Pulmonary artery endothelial cell (primary cell): ENCODE data around the gene GATA6. TPM values are rescaled to one million over a fixed set of nuclear protein-coding genes. Genes with fewer than 3 reads are reported as not detected.

Source experiments
- DNase-seq: peaks from one replicate; pipeline ENCODE4 v3.0.0-alpha.2; 2011; ENCODE audit warnings: low read depth, low spot score
- total RNA-seq: library from RNA; depleted of rRNA; stranded (reverse); fragments of >200 nt; gene quantifications from 2 replicates; pipeline ENCODE4 v1.2.3, GENCODE V29; 2014

The GATA6 gene
- total RNA-seq, 1 donor from 2014 or later = 11.9 TPM

DNA sequence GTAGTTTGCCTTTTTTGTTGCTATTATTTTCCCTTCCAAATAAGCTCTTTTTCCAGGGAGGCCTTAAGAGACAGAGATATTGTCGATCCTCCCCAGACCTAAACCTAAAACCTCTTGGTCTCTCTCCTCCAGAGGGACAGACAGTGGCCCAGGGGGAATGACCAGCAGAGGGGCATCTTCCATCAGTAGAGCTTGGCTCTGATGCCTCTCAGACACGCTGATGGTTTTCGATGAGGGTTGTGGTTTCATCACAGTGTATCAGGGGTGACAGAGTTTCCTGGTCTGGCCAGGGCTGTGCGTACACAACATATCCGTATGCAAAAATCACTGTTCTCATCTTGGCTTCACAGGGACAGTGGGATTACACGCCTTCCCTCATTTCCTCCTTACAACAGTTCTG, 68.6 kb downstream of the GATA6 start:
- DNase-seq = no peak

DNA sequence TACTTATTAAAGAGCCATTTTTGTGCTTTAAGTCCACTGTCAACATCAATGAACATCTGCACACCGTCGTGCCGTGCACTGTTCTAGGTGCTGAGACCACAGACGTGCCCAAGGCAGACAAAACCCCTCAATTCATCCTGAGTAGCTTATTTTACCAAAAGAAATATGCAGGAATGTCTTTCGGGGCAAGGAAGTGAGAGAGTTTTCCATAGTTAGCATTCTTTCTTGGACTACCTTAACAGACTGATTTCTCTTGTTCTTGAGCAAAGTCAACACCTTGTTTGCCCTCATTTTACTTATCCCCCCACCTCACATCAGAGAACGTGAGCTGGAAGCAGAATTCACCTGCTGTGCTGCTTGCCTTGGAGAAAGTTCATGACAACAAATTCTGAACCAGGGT, 69.3 kb downstream of the GATA6 start:
- DNase-seq = no peak

DNA sequence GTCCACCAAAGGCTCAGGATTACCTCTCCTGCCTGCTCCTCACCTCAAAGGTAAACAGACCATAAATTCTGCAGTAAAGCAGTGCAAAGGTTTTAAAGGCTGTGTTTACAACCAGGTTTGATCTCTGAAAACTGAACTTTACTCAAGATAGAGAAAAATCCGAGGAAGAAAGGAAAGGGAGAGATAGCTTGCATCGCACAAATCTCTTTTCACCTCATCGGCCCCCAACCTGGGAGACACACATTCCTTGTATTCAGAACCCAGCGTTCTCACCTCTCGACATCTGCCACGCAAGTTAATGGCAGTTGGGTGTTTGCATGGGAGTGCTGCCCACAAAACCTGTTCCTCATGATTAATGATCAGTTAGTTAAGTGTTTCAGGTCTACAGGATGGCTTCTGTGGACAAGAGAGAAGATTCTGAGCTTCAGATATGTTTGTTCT, 72.6 kb downstream of the GATA6 start:
- no peak for DNase-seq

DNA sequence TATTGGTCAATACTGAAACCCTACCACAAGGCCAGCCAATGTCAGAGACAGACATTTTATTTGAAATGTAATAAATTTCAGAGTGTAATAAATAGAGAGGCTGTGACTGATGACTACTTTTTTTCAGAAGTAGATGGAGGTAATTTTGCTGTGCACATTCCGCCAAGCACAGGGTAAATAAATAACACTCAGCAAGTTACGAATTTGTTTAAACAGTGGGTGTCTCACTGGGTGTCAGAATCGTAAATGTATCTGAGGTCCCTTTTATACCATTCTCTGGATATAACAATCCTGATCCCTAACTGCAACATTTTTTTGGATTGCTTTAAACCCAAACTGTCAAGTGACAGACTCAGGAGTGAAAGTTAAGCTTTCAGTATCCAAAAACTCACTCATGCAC, 74.1 kb downstream of the GATA6 start:
- DNase-seq = no peak

DNA sequence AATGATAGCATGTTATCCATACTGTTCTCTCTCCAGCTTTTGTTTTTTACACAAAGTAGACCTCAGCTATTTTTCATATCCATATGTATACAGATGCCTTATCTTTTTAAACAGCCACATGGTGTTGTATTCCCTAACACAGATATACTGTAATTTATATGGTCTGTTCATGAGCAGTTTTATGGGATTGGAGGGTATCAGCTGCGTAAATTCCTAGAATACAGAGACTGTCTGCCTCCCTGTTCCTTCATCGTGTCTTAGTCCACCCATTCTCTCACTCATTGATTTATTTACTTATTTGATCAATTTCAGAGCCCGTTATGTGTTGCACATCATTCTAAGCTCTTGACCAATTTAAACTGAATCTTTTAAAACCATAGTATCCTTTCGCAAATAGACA, 80.6 kb downstream of the GATA6 start:
- DNase-seq = no peak

DNA sequence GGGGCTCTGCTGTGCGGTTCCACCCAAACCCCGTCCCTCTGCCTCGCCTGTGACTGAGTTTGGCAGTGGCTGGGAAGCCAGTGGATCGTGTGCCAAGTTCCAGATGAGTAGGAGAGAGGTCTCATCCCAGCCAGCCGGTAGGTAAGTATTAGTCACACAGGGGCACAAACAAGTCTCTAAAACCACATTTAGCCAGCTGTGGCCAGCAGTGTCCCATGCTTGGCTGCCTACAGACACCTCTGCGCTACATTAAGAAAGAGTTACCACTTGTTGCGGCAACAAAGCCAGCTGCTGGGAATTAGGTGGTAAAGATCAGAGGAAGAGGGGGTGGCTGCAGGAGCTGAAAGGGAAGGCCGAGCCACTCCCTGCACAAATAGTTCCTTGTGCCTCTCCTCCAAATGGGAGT, 81.2 kb downstream of the GATA6 start:
- no peak for DNase-seq

Other genes with a start within 250 kb of the GATA6 start
- not detected in 2 replicates for gene CTAGE1, start 248.3 kb downstream of the GATA6 start, total RNA-seq